Renal cortex interstitium (tissue), 11 donors: Measurements from ENCODE around the gene PRDM1. TPM values are rescaled to one million over a fixed set of nuclear protein-coding genes. Genes with fewer than 3 reads are reported as not detected.

ENCODE experiments used
- DNase-seq, 11 donors: peaks; one replicate each; pipeline ENCODE4 v3.0.0-alpha.2; 2013; ENCODE audit warnings: low read depth in 9 of 11, low spot score in 4 of 11; ENCODE audit errors: extremely low read depth in 1 of 11
- polyA plus RNA-seq, 3 donors: library from polyadenylated mRNA; unstranded; fragments of 120-200 nt; gene quantifications; one replicate each; pipeline ENCODE4 v1.2.1, GENCODE V29; 2013; ENCODE audit not compliant: insufficient read length in 3 of 3

PRDM1 gene
- polyA plus RNA-seq, 3 donors = 2.4 to 4.6 (median 3.9) TPM

GRCh38 chr6:106124437-106125430, 38.6 kb downstream of the PRDM1 start:
- no peak for DNase-seq

GRCh38 chr6:106125925-106126435, 39.8 kb downstream of the PRDM1 start:
- DNase-seq = no peak

GRCh38 chr6:106126482-106126881, 40.3 kb downstream of the PRDM1 start:
- DNase-seq = no peak

GRCh38 chr6:106128981-106129781, 43.0 kb downstream of the PRDM1 start:
- no peak for DNase-seq

GRCh38 chr6:106132153-106132698, 46.1 kb downstream of the PRDM1 start:
- no peak for DNase-seq

GRCh38 chr6:106133040-106133439, 46.9 kb downstream of the PRDM1 start:
- no peak for DNase-seq

- no peak for DNase-seq
Measured at GRCh38 chr6:106134087-106134770, 48.1 kb downstream of the PRDM1 start.

GRCh38 chr6:106134906-106135634, 48.9 kb downstream of the PRDM1 start:
- no peak for DNase-seq

GRCh38 chr6:106135911-106136571, 49.9 kb downstream of the PRDM1 start:
- no peak for DNase-seq

- DNase-seq = no peak
Measured at GRCh38 chr6:106136845-106137244, 50.7 kb downstream of the PRDM1 start.

GRCh38 chr6:106138151-106138550, 52.0 kb downstream of the PRDM1 start:
- no peak for DNase-seq

GRCh38 chr6:106141441-106142237, 55.5 kb downstream of the PRDM1 start:
- no peak for DNase-seq

GRCh38 chr6:106142876-106143431, 56.8 kb downstream of the PRDM1 start:
- DNase-seq = no peak

- no peak for DNase-seq
Measured at GRCh38 chr6:106143665-106144064, 57.5 kb downstream of the PRDM1 start.

- no peak for DNase-seq
Measured at GRCh38 chr6:106145144-106145543, 59.0 kb downstream of the PRDM1 start.

- DNase-seq = no peak
Measured at GRCh38 chr6:106145741-106146227, 59.6 kb downstream of the PRDM1 start.
